Erythroblast (primary cell): Measurements from ENCODE around the gene AHRR.
"Not testable (repeated sequence)": the region's sequence is repeated elsewhere in the genome, so short reads cannot be mapped to it uniquely, and the experiment has no call there.

Experiments
- DNase-seq, 2 experiments: peaks; one replicate each; lab custom pipeline; 2025; lab: John Stamatoyannopoulos, UW
- GATA1 ChIP-seq: IDR thresholded peaks from 2 replicates; pipeline ENCODE4 v1.6.1; 2011; ENCODE audit warnings: low read depth, mild to moderate bottlenecking, control low read depth, low read length, moderate library complexity
- POLR2A ChIP-seq: IDR thresholded peaks from 2 replicates; pipeline ENCODE4 v1.6.1; 2011; ENCODE audit warnings: mild to moderate bottlenecking, low read length

The AHRR gene

DNA sequence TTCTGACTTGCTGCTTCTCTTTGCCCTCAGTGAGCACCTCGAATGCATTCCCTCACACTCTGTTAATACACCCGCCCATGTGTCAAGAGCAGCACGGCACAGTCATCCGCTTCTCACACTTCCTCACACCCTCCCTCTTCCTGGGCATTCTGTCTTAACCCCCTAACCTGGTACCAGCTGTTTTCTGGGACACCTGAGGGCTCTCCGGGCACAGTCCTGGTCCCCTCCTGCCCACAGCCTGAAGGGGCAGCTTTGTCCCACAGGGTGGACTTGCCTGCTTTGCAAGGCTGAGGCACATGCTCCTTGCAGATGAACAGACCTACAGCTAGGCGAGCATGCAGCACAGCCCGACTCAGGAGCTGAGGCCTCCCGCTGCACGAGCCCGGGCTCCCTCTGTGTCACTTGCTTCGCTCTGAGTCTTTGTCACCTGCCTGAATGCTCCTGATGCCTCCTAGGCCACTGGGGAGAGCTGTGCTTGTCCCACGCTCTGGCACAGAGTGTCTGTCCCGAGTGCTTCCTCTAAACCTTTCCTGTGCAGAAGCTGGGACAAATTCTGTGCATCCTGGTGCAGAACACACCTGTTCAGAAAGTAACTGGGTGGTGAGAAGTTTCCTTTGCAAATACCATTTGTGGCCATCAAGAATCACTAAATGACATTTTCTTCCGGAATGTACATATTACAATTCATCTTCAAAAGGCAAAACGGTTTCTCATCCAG lies 47.8 kb downstream of the AHRR start:
- TF ChIP-seq POLR2A (no peak), GATA1 (no peak)
- DNase-seq, result no peak

DNA sequence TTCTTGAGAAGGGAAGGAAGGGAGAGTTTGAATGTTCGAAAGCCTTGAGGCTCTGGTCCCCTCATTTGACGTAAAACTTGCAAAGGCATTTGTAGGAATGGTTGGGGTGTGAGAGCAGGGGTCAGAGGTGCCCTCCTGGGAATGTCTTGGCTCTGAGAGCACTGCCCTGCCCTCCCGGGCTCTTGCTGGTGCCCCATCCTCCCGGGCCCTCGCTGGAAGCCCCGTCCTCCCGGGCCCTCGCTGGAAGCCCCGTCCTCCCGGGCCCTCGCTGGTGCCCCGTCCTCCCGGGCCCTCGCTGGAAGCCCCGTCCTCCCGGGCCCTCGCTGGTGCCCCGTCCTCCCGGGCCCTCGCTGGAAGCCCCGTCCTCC lies 48.3 kb downstream of the AHRR start:
- not testable (repeated sequence) for DNase-seq

GRCh38 chr5:370311-370958 lies 48.9 kb downstream of the AHRR start:
- no peak for TF ChIP-seq GATA1
- no peak for TF ChIP-seq POLR2A
- no peak for DNase-seq

GRCh38 chr5:370959-371810 lies 49.7 kb downstream of the AHRR start:
- no peak for DNase-seq
- TF ChIP-seq GATA1 (no peak), POLR2A (no peak)

DNA sequence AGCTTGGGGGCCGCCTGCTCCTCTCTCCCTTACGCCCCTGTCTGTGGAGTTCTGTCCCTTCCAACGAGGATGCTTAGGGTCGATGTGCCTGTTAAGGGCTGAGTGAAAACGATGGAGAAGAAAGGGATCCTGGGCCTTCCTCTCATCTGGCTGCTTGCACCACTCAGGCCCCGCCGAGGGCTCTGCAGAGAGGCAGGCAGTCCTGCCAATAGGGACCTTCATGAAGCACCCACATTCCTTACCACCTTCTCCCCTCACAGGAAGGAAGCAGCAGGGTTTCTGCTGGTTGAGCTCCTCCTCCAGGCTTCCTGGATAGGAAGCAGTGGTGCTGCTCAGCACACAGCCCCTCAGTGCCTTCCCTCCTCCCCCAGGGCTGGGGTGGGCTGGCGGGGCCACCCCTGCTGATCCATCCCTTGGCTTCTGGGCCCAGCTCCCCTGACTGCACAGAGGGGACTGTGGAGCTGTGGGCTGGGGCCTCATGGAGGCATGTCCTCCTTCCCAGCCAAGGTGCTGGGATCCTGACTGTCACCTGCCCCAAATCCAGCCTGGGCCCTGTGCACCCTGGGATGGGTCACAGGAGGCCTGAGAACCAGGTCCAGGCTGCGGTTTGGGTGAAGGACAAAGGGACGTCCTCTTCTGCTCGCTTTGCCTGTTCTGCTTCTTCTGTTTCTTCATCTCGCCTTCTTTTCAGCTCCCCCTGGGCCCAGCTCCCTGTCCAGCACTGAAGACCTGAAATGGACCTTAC lies 50.5 kb downstream of the AHRR start:
- no peak for DNase-seq
- TF ChIP-seq GATA1 (no peak), POLR2A (no peak)

DNA sequence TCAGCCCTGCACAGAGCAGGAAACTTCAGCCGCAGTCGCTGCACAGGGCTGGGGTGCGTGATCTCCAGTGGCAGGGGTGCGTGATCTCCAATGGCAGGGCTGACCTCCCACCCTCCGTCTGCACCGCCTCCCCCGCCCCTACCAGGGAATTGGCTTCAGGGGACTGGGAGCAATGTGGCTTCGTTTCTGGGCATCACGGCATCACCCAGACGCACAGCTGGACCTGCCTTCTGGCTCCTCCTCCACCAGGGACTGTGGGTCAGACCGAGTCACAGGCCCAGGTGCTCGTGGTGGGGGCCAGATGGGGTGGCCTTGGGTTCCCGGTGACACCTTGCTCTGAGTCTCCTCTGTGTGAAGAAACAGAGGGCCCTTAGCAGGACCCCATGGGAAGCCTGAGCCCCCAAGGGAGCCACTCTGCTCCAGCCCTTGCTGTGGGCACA lies 51.1 kb downstream of the AHRR start:
- no peak for DNase-seq

GRCh38 chr5:372996-373709 lies 51.6 kb downstream of the AHRR start:
- peak; percentile 51 for TF ChIP-seq POLR2A
- no peak for TF ChIP-seq GATA1
- DNase-seq, result peak in 1 of 2 experiments; percentile 23

More for the DNA sequence above, 51.1 kb downstream of the AHRR start:
- no peak for TF ChIP-seq GATA1
- TF ChIP-seq POLR2A, result no peak

- DNase-seq, result peak; percentile 77 to 78
- TF ChIP-seq GATA1, result no peak
- TF ChIP-seq POLR2A, result peak; percentile 54
Measured at GRCh38 chr5:373710-374602, 52.4 kb downstream of the AHRR start.

- no peak for DNase-seq
- TF ChIP-seq GATA1 (no peak), POLR2A (no peak)
Measured at GRCh38 chr5:374631-375335, 53.3 kb downstream of the AHRR start.

- no peak for TF ChIP-seq GATA1
- no peak for TF ChIP-seq POLR2A
- DNase-seq, result no peak
Measured at GRCh38 chr5:375336-375920, 53.9 kb downstream of the AHRR start.
